HTERT RPE-1 (cell line): ENCODE results near the gene FHOD3.
"Not testable (repeated sequence)": the region's sequence is repeated elsewhere in the genome, so short reads cannot be mapped to it uniquely, and the experiment has no call there.

Experiments
- in situ Hi-C: fragments of 300-500 bp; cut with MboI; formaldehyde crosslinking; loops from 4 replicates; pipeline ENCODE4 v1.14.3; 2020; ENCODE audit warnings: low sequenced_read_pairs

The FHOD3 gene

GRCh38 chr18:36811430-36811829 lies 513.9 kb downstream of the FHOD3 start:
- in situ Hi-C loops: no loop called here

- in situ Hi-C loops: no loop called here
These were observed 514.4 kb downstream of the FHOD3 start for GRCh38 chr18:36811955-36812354.

- in situ Hi-C loops: no loop called here
These were observed 515.2 kb downstream of the FHOD3 start for GRCh38 chr18:36812678-36813077.

- in situ Hi-C loops: no loop called here
These were observed 515.7 kb downstream of the FHOD3 start for GRCh38 chr18:36813101-36813775.

GRCh38 chr18:36813824-36814223 lies 516.3 kb downstream of the FHOD3 start:
- in situ Hi-C loops: no loop called here

GRCh38 chr18:36814994-36815393 lies 517.5 kb downstream of the FHOD3 start:
- in situ Hi-C loops: no loop called here

GRCh38 chr18:36816096-36816495 lies 518.6 kb downstream of the FHOD3 start:
- in situ Hi-C loops: not testable (repeated sequence)

- in situ Hi-C loops: no loop called here
These were observed 519.5 kb downstream of the FHOD3 start for GRCh38 chr18:36817039-36817438.

- in situ Hi-C loops: no loop called here
These were observed 521.1 kb downstream of the FHOD3 start for GRCh38 chr18:36818652-36819051.

GRCh38 chr18:36819621-36820020 lies 522.1 kb downstream of the FHOD3 start:
- in situ Hi-C loops: no loop called here

- in situ Hi-C loops: no loop called here
These were observed 524.2 kb downstream of the FHOD3 start for GRCh38 chr18:36821681-36822080.

- in situ Hi-C loops: no loop called here
These were observed 528.0 kb downstream of the FHOD3 start for GRCh38 chr18:36825526-36825925.

- in situ Hi-C loops: no loop called here
These were observed 529.0 kb downstream of the FHOD3 start for GRCh38 chr18:36826556-36826955.

GRCh38 chr18:36828157-36828629 lies 530.7 kb downstream of the FHOD3 start:
- in situ Hi-C loops: no loop called here

- in situ Hi-C loops: no loop called here
These were observed 531.3 kb downstream of the FHOD3 start, which contains the start of the genes KIAA1328 and TPGS2 for GRCh38 chr18:36828630-36829361. Gene KIAA1328 (plus strand): TSS chr18:36829127. CDS start chr18:36829139, 12 bp downstream. Gene TPGS2 (minus strand): TSS chr18:36829002. CDS start chr18:36828767, 235 bp downstream.
